B cell (primary cell): ENCODE data around the gene PTH1R. TPM values are rescaled to one million over a fixed set of nuclear protein-coding genes. Genes with fewer than 3 reads are reported as not detected.

Experiments
- ATAC-seq: fragments of 200-7000 bp; cut with Tn5 transposase; one replicate; pipeline ENCODE4 v1.10.0; 2021; ENCODE audit warnings: low read depth, mild to moderate bottlenecking, moderate number of reproducible peaks, moderate library complexity
- CTCF ChIA-PET: fragments of 350-600 bp; sonication (Branson Sonifier 250); formaldehyde crosslinking; loops from one replicate; lab custom pipeline; 2021; ENCODE audit warnings: antibody characterized with exemption, inconsistent platforms; lab: Charles Lee
- POLR2A ChIA-PET: fragments of 350-600 bp; sonication (Branson Sonifier 250); formaldehyde crosslinking; loops from one replicate; lab custom pipeline; 2021; ENCODE audit warnings: antibody characterized with exemption; lab: Charles Lee
- DNase-seq: peaks from one replicate; pipeline ENCODE4 v3.0.0; 2013
- H2AFZ ChIP-seq: 2 replicates; pipeline ENCODE4 v1.6.1; 2012; ENCODE audit warnings: mild to moderate bottlenecking, low read depth, low read length; ENCODE audit not compliant: insufficient read depth, poor library complexity, severe bottlenecking
- H3K27ac ChIP-seq, 2 donors: 1 replicate in 1 of 2; 2 replicates in 1 of 2; pipeline ENCODE4 v1.5.1; 2012 to 2013; ENCODE audit warnings: low read length in 2 of 2, mild to moderate bottlenecking in 2 of 2, moderate library complexity in 1 of 2
- H3K27me3 ChIP-seq, 4 experiments: fragments of 200-600 bp in 1 of 4; sonication (generic) in 1 of 4; replicated peaks in 1 of 4; 1 replicate in 2 of 4; 2 replicates in 2 of 4; pipeline versions ENCODE4 v1.6.1 to v1.7.0; 2013 to 2016; ENCODE audit warnings: low read length in 3 of 4, mild to moderate bottlenecking in 2 of 4, mixed read lengths in 1 of 4, moderate library complexity in 1 of 4; ENCODE audit not compliant: insufficient read depth in 4 of 4, control insufficient read depth in 3 of 4; ENCODE audit errors: control extremely low read depth in 1 of 4
- H3K36me3 ChIP-seq, 2 experiments: replicated peaks in 1 of 2; 1 replicate in 1 of 2; 2 replicates in 1 of 2; pipeline versions ENCODE4 v1.6.1 to v1.7.1; 2013; ENCODE audit warnings: low read length in 1 of 2; ENCODE audit not compliant: insufficient read depth in 2 of 2, control insufficient read depth in 1 of 2; ENCODE audit errors: control extremely low read depth in 1 of 2, extremely low read depth in 1 of 2
- H3K4me1 ChIP-seq, 2 donors: fragments of 200-600 bp in 1 of 2; sonication (generic) in 1 of 2; 1 replicate in 1 of 2; 2 replicates in 1 of 2; pipeline versions ENCODE4 v1.5.1 to v1.6.1; 2013 to 2017; ENCODE audit warnings: low read length in 2 of 2; ENCODE audit not compliant: control insufficient read depth in 2 of 2, insufficient read depth in 2 of 2
- H3K4me2 ChIP-seq: replicated peaks from 2 replicates; pipeline ENCODE3; 2012; ENCODE audit warnings: mild to moderate bottlenecking, low read depth, low read length; ENCODE audit not compliant: poor library complexity, severe bottlenecking
- H3K4me3 ChIP-seq, 5 experiments: fragments of 200-600 bp in 1 of 5; sonication (generic) in 1 of 5; 1 replicate in 3 of 5; 2 replicates in 2 of 5; pipeline versions ENCODE4 v1.5.1 to v1.7.0; 2011 to 2016; ENCODE audit warnings: low read length in 4 of 5, mild to moderate bottlenecking in 4 of 5, low read depth in 2 of 5, control low read depth in 1 of 5, moderate library complexity in 1 of 5; ENCODE audit not compliant: insufficient read depth in 1 of 5; ENCODE audit errors: control extremely low read depth in 1 of 5, extremely low read depth in 1 of 5
- H3K79me2 ChIP-seq: fragments of 200-600 bp; sonication (generic); one replicate; pipeline ENCODE4 v1.6.0; 2016; ENCODE audit warnings: low read length; ENCODE audit not compliant: control insufficient read depth, insufficient read depth
- H3K9ac ChIP-seq: fragments of 200-600 bp; sonication (generic); 2 replicates; pipeline ENCODE4 v1.6.1; 2017; ENCODE audit warnings: mild to moderate bottlenecking, low read length, moderate library complexity
- H3K9me3 ChIP-seq, 3 donors: one replicate each; pipeline versions ENCODE4 v1.6.1 to v1.7.1; 2013; ENCODE audit warnings: low read length in 2 of 3; ENCODE audit not compliant: control insufficient read depth in 2 of 3, insufficient read depth in 1 of 3; ENCODE audit errors: control extremely low read depth in 1 of 3
- H4K20me1 ChIP-seq: 2 replicates; pipeline ENCODE4 v1.6.0; 2012; ENCODE audit warnings: mild to moderate bottlenecking, low read length; ENCODE audit not compliant: insufficient read depth, control insufficient read depth, poor library complexity, severe bottlenecking
- H3K27ac Mint-ChIP-seq: one replicate; pipeline ENCODE4 v1.8.0; 2021; ENCODE audit warnings: mixed read lengths
- H3K27me3 Mint-ChIP-seq: one replicate; pipeline ENCODE4 v1.8.0; 2021; ENCODE audit warnings: mixed read lengths
- H3K4me1 Mint-ChIP-seq: one replicate; pipeline ENCODE4 v1.8.0; 2021; ENCODE audit warnings: mixed read lengths
- H3K4me3 Mint-ChIP-seq: one replicate; pipeline ENCODE4 v1.8.0; 2021; ENCODE audit warnings: mixed read lengths
- H3K9me3 Mint-ChIP-seq: one replicate; pipeline ENCODE4 v1.8.0; 2022; ENCODE audit warnings: mixed read lengths; ENCODE audit not compliant: insufficient read depth
- EZH2 ChIP-seq: IDR thresholded peaks from 2 replicates; pipeline ENCODE4 v1.6.1; 2012; ENCODE audit warnings: borderline replicate concordance, low read depth, mild to moderate bottlenecking, moderate library complexity, low read length; ENCODE audit not compliant: insufficient read depth, poor library complexity, severe bottlenecking
- WGBS: methylation state at CpG from one replicate; pipeline ENCODE4 v1.1.5; 2013; ENCODE audit warnings: missing lambda C conversion rate; ENCODE audit not compliant: insufficient coverage; 5-methylcytosine and 5-hydroxymethylcytosine counted together
- intact Hi-C: fragments of 100-400 bp; cut with micrococcal nuclease; formaldehyde crosslinking; loops from one replicate; pipeline ENCODE4 v1.10.0; 2022
- polyA plus RNA-seq: library from polyadenylated mRNA; depleted of rRNA; stranded (reverse); fragments of >200 nt; gene quantifications from 2 replicates; pipeline ENCODE4 v1.2.3, GENCODE V29; 2012
- total RNA-seq, 2 donors: library from RNA; stranded (reverse); fragments of 120-200 nt in 1 of 2; gene quantifications; 1 replicate in 1 of 2; 2 replicates in 1 of 2; pipeline versions ENCODE4 v1.2.3 to v1.2.4, GENCODE V29; 2013 to 2022
- TF ChIP-seq, protein P1 (sequence below): fragments of 200-600 bp; IDR thresholded peaks from one replicate; pipeline ENCODE4 v1.8.0; 2022; ENCODE audit warnings: antibody characterized with exemption, mild to moderate bottlenecking

The PTH1R gene
- total and polyA plus RNA-seq, 2 donors (not counting 1 experiment from before 2014, with no cell fraction given), result not detected

DNA sequence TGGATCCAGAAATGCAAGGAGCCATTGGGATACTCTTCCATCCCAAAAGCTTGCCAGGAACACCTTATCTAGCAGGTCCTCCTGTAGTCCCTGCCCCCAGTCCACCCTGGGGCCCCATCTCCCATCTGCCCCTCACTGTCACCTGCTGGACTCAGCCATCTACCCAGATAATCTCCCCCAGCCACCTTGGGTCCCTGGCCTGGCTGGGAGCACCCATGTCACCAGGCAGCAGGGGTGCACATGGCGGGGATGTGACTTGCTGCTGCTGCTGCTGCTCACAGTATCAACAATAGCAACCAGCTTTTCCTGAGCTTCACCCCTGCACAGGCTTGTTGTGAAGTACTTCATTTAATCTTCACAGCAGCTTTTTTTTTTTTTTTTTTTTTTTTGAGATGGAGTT is 12.6 kb downstream of the PTH1R start:
- H3K27ac Mint-ChIP-seq, result no peak overlapping the region
- H3K27me3 Mint-ChIP-seq, result peaks cover 55% of the 10 kb centered on the region
- DNase-seq (no peak), ATAC-seq (no peak)
- POLR2A ChIA-PET, result no interaction called here
- Histone ChIP-seq H3K4me2 (no peak overlapping the region), H3K79me2 (no peaks in the 10 kb centered on the region), H3K4me1 (peaks cover 14 to 15% of the 10 kb centered on the region in 2 donors), H3K27ac (no peak overlapping the region), H3K9ac (no peak overlapping the region), H3K36me3 (no peaks in the 10 kb centered on the region), H4K20me1 (no peaks in the 10 kb centered on the region), H3K27me3 (peaks cover 0 to 57% (median 21%) of the 10 kb centered on the region in 4 experiments), H3K4me3 (no peak overlapping the region), H2AFZ (no peak overlapping the region), H3K9me3 (peaks cover 0 to 6% (median 0%) of the 10 kb centered on the region in 3 donors)
- peaks cover 16% of the 10 kb centered on the region for H3K4me1 Mint-ChIP-seq
- TF ChIP-seq EZH2, result no peak
- TF ChIP-seq, protein P1, sequence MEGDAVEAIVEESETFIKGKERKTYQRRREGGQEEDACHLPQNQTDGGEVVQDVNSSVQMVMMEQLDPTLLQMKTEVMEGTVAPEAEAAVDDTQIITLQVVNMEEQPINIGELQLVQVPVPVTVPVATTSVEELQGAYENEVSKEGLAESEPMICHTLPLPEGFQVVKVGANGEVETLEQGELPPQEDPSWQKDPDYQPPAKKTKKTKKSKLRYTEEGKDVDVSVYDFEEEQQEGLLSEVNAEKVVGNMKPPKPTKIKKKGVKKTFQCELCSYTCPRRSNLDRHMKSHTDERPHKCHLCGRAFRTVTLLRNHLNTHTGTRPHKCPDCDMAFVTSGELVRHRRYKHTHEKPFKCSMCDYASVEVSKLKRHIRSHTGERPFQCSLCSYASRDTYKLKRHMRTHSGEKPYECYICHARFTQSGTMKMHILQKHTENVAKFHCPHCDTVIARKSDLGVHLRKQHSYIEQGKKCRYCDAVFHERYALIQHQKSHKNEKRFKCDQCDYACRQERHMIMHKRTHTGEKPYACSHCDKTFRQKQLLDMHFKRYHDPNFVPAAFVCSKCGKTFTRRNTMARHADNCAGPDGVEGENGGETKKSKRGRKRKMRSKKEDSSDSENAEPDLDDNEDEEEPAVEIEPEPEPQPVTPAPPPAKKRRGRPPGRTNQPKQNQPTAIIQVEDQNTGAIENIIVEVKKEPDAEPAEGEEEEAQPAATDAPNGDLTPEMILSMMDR, result no peak
- no peaks in the 10 kb centered on the region for H3K9me3 Mint-ChIP-seq
- intact Hi-C loops, result no loop called here
- 100% methylated on average over 1 of the region's 1 CpG for WGBS
- CTCF ChIA-PET, result interaction anchor here (1.0 to 1.2 kb wide), 3 partner anchors 10 to 184 kb away, joined by 3 to 5 read pairs (median 4); no protein-coding TSS in a partner anchor
- no peak overlapping the region for H3K4me3 Mint-ChIP-seq

DNA sequence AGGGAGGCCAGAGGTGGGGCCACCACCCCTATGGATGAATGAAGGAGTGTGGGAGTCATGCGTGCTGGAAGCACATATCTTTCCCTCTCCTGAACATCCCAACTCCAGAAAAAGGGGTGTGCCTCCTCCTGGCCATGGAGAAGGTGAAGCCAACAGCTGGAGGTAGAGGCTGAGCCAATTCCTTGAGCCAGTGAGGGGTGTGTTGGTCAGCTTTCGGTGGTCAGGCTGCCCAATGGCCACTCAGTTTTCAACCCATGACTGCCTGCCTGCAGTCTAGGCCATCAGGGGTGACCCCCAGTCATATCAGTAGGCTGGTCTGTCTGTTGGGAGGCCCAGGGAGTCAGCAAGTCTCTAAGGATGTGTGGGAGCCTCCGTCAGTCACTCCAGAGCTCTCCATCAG is 13.6 kb downstream of the PTH1R start:
- intact Hi-C loops, result no loop called here
- Mint-ChIP-seq H3K9me3 (no peaks in the 10 kb centered on the region), H3K27ac (no peak overlapping the region), H3K27me3 (peaks cover 54% of the 10 kb centered on the region), H3K4me3 (peak overlapping the region; percentile 86), H3K4me1 (peaks cover 18% of the 10 kb centered on the region)
- no peaks in the 10 kb centered on the region for H3K79me2 ChIP-seq
- CTCF ChIA-PET, result interaction anchor here (1.0 to 1.2 kb wide), 2 partner anchors 9 to 185 kb away, joined by 4 to 5 read pairs; no protein-coding TSS in a partner anchor
- no peak for DNase-seq
- H3K36me3 ChIP-seq, result no peaks in the 10 kb centered on the region
- whole genome bisulfite sequencing, result 95% methylated on average over 2 of the region's 3 CpGs
- no peak for ATAC-seq
- no peak overlapping the region for H3K4me2 ChIP-seq
- TF ChIP-seq EZH2, result no peak
- TF ChIP-seq, protein P1, result no peak
- H3K9ac ChIP-seq, result no peak overlapping the region
- peaks cover 0 to 6% (median 0%) of the 10 kb centered on the region in 3 donors for H3K9me3 ChIP-seq
- H3K4me1 ChIP-seq, result peaks cover 14 to 15% of the 10 kb centered on the region in 2 donors
- no peak overlapping the region for H2AFZ ChIP-seq
- no peak overlapping the region for H3K4me3 ChIP-seq
- no peak overlapping the region for H3K27ac ChIP-seq
- H3K27me3 ChIP-seq, result peaks cover 0 to 53% (median 21%) of the 10 kb centered on the region in 4 experiments
- H4K20me1 ChIP-seq, result no peaks in the 10 kb centered on the region
- POLR2A ChIA-PET, result no interaction called here
